ENCODE measurements around the gene RNASEH1. TPM values are rescaled to one million over a fixed set of nuclear protein-coding genes. Genes with fewer than 3 reads are reported as not detected.

Gene RNASEH1
- total RNA-seq, 2 experiments from 2014 or later: 14.6 to 24.0 TPM

DNA sequence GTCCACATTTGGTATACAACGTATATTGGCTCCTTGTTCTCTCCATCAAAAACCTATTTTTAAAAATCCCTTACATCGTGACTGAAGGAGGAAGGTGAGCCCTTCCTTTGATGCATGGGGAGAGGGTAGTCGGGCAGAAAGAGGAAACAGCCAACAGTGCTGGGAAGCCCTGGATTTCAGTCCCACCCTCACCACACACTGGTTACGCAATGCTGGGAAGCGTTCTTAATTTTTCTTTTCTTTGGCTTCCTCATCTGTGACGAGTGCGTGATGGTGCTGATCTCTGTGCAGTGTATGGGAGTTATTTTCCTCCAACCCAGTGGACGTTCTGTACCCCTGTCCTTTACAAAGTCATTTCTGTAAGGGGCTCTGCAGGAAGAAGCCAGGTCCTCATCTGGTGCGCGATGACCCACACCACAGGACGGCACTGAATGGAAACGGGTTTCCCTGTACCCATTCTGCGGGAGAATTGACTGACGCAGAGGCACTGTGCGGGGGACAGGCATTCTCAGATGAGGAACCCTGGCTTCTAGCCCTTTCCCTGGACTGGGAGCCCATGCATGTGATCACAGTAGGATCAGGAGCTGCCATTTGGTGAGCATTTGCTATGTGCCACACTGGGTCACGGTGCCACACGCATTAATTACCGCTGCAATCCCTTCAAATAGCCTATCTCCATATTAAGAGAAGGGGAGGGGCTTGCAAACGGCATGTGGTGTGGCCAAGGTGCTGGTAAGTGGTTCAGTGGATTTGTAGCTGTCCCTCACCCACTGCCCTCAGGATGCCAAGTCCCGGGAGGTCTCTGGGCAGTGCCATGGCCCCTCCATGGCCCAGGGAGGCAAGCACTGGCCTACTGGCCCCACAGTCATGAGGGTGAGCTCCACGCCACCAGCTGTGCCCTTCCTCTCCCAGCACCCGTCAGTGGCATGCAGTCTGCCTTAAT, 41.0 kb upstream of the RNASEH1 start:
- Mint-ChIP-seq H3K4me1 (peaks cover 21% of the 10 kb centered on the region), H3K36me3 (ENCODE audit: low read depth) (no peaks in the 10 kb centered on the region), H3K27me3 (no peaks in the 10 kb centered on the region), H3K27ac (no peak overlapping the region), H3K4me3 (no peak overlapping the region), H3K9me3 (ENCODE audit: low read depth) (no peaks in the 10 kb centered on the region)
- DNase-seq (no peak), ATAC-seq (no peak)
- ChIA-PET CTCF (interaction anchor here (1.0 to 1.1 kb wide), 2 partner anchors 25 to 43 kb away, joined by 3 to 5 read pairs; no protein-coding TSS in a partner anchor), POLR2A (no interaction called here)
- intact Hi-C loops (cut with DNase I, micrococcal nuclease): no loop called here

DNA sequence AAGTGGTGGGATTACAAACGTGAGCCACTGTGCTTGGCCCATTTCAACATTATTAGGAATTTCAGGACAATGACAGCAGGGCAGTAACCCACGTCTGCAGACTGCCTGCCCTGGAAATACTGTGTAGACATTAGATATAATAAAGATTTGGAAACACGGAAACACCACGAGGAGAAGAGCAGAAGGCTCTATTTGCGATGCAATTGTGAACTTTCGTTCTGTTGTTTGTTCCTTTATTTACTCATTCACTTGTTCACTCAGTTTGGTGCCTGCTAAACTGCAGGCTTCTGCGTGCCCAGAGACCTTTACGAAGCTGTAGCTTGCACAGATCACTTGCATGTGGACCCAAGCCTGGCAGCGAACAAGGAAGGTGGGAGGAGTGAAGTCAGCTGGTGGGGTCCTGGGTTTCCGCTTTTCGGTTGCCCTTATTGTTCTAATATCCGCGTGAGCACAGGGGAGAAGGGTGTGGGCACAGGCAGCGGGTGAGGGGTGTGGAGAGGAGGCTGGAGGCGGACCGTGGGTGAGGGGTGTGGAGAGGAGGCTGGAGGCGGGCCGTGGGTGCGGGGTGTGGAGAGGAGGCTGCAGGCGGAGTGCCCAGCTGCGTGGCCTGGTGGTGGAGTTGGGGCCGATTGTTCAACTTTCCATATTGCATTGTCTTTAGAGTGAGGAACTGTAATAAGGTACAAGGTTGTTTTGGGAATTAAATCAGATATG, 40.2 kb upstream of the RNASEH1 start:
- H3K4me1 Mint-ChIP-seq: peaks cover 21% of the 10 kb centered on the region
- ATAC-seq: no peak
- POLR2A ChIA-PET: no interaction called here

GRCh38 chr2:3597567-3597966, 39.4 kb upstream of the RNASEH1 start:
- peaks cover 21% of the 10 kb centered on the region for H3K4me1 Mint-ChIP-seq
- peak overlapping the region; percentile 9 for H3K27ac Mint-ChIP-seq
- intact Hi-C loops (cut with DNase I, micrococcal nuclease): no loop called here
- H3K4me3 Mint-ChIP-seq: peak overlapping the region; percentile 1
- CTCF ChIA-PET: interaction anchor here (0.7 kb wide), 1 partner anchor 14 kb away, joined by 4 read pairs; no protein-coding TSS in a partner anchor
- H3K36me3 Mint-ChIP-seq (ENCODE audit: low read depth): peaks cover 6% of the 10 kb centered on the region
- H3K9me3 Mint-ChIP-seq (ENCODE audit: low read depth): no peaks in the 10 kb centered on the region
- H3K27me3 Mint-ChIP-seq: no peaks in the 10 kb centered on the region
- DNase-seq (peak; percentile 56), ATAC-seq (peak; percentile 68)
- POLR2A ChIA-PET: no interaction called here

More for the DNA sequence above, 40.2 kb upstream of the RNASEH1 start:
- Mint-ChIP-seq H3K4me3 (no peak overlapping the region), H3K36me3 (ENCODE audit: low read depth) (peaks cover 2% of the 10 kb centered on the region), H3K9me3 (ENCODE audit: low read depth) (no peaks in the 10 kb centered on the region), H3K27me3 (no peaks in the 10 kb centered on the region), H3K27ac (no peak overlapping the region)
- CTCF ChIA-PET: no interaction called here
- DNase-seq: no peak
- intact Hi-C loops (cut with DNase I, micrococcal nuclease): no loop called here

- peak overlapping the region; percentile 1 for H3K4me3 Mint-ChIP-seq
- CTCF ChIA-PET: interaction anchor here (0.7 kb wide), 1 partner anchor 13 kb away, joined by 4 read pairs; no protein-coding TSS in a partner anchor
- H3K9me3 Mint-ChIP-seq (ENCODE audit: low read depth): no peaks in the 10 kb centered on the region
- POLR2A ChIA-PET: no interaction called here
- no peak for ATAC-seq
- peaks cover 7% of the 10 kb centered on the region for H3K36me3 Mint-ChIP-seq (ENCODE audit: low read depth)
- H3K27me3 Mint-ChIP-seq: no peaks in the 10 kb centered on the region
- peak overlapping the region; percentile 19 for H3K27ac Mint-ChIP-seq
- DNase-seq: no peak
- intact Hi-C loops (cut with DNase I, micrococcal nuclease): no loop called here
- H3K4me1 Mint-ChIP-seq: peaks cover 21% of the 10 kb centered on the region
Measured at GRCh38 chr2:3596901-3597417, 38.8 kb upstream of the RNASEH1 start.

DNA sequence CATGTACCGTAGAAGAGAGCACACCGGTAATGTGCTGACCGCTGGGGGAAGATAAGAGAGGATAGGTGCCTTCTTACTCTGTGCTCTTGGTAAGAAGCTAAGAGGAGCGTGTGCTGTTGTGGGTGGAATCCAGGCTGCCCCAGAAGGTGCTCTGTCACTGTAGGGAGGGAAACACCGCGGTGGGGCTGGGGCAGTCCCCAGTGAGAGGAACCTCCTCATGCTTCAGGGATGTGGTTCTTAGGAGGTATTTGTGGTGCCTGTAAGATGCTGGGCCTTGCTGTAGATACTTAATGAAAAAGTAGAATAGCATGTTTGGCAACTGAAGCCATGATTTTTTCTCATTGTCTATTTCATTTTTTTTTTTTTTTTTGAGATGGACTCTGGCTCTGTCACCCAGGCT, 37.9 kb upstream of the RNASEH1 start:
- Mint-ChIP-seq H3K36me3 (ENCODE audit: low read depth) (peaks cover 7% of the 10 kb centered on the region), H3K9me3 (ENCODE audit: low read depth) (no peaks in the 10 kb centered on the region), H3K27me3 (no peaks in the 10 kb centered on the region), H3K27ac (no peak overlapping the region), H3K4me1 (peaks cover 21% of the 10 kb centered on the region), H3K4me3 (no peak overlapping the region)
- intact Hi-C loops (cut with DNase I, micrococcal nuclease): no loop called here
- POLR2A ChIA-PET: no interaction called here
- ATAC-seq (peak; percentile 97), DNase-seq (peak; percentile 82)
- CTCF ChIA-PET: no interaction called here

- intact Hi-C loops (cut with DNase I, micrococcal nuclease): no loop called here
- Mint-ChIP-seq H3K9me3 (ENCODE audit: low read depth) (no peaks in the 10 kb centered on the region), H3K4me1 (peaks cover 21% of the 10 kb centered on the region), H3K36me3 (ENCODE audit: low read depth) (peaks cover 7% of the 10 kb centered on the region), H3K27ac (no peak overlapping the region), H3K27me3 (no peaks in the 10 kb centered on the region), H3K4me3 (no peak overlapping the region)
- CTCF ChIA-PET: no interaction called here
- POLR2A ChIA-PET: no interaction called here
- ATAC-seq (no peak), DNase-seq (no peak)
Measured at GRCh38 chr2:3595404-3595803, 37.3 kb upstream of the RNASEH1 start.

- H3K4me1 Mint-ChIP-seq: peaks cover 21% of the 10 kb centered on the region
- CTCF ChIA-PET: interaction anchor here (0.8 to 1.6 kb wide), 2 partner anchors 11 to 16 kb away, joined by 3 to 5 read pairs; no protein-coding TSS in a partner anchor
- no peak within 1 kb of the TSS for H3K4me3 Mint-ChIP-seq
- peaks cover 9% of the 10 kb centered on the region for H3K36me3 Mint-ChIP-seq (ENCODE audit: low read depth)
- POLR2A ChIA-PET: no interaction called here
- H3K27ac Mint-ChIP-seq: no peak within 1 kb of the TSS
- ATAC-seq (no peak), DNase-seq (no peak)
- intact Hi-C loops (cut with DNase I, micrococcal nuclease): no loop called here
- H3K27me3 Mint-ChIP-seq: no peaks in the 10 kb centered on the region
- no peaks in the 10 kb centered on the region for H3K9me3 Mint-ChIP-seq (ENCODE audit: low read depth)
Measured at GRCh38 chr2:3594493-3595281, 36.6 kb upstream of the RNASEH1 start, which contains the start of gene COLEC11. TSS of gene COLEC11 (plus strand) at chr2:3595112. CDS start at chr2:3604341, 9,229 bp downstream.

GRCh38 chr2:3589086-3589485, 31.0 kb upstream of the RNASEH1 start:
- no peak for ATAC-seq
- H3K4me1 Mint-ChIP-seq: no peaks in the 10 kb centered on the region
- no peak overlapping the region for H3K27ac Mint-ChIP-seq
- intact Hi-C loops (cut with DNase I, micrococcal nuclease): no loop called here
- POLR2A ChIA-PET: interaction anchor here (0.7 kb wide), 1 partner anchor 10 kb away, joined by 3 read pairs; no protein-coding TSS in a partner anchor
- no peak overlapping the region for H3K4me3 Mint-ChIP-seq
- DNase-seq: no peak
- H3K9me3 Mint-ChIP-seq (ENCODE audit: low read depth): no peaks in the 10 kb centered on the region
- peaks cover 21% of the 10 kb centered on the region for H3K36me3 Mint-ChIP-seq (ENCODE audit: low read depth)
- H3K27me3 Mint-ChIP-seq: no peaks in the 10 kb centered on the region
- CTCF ChIA-PET: no interaction called here

DNA sequence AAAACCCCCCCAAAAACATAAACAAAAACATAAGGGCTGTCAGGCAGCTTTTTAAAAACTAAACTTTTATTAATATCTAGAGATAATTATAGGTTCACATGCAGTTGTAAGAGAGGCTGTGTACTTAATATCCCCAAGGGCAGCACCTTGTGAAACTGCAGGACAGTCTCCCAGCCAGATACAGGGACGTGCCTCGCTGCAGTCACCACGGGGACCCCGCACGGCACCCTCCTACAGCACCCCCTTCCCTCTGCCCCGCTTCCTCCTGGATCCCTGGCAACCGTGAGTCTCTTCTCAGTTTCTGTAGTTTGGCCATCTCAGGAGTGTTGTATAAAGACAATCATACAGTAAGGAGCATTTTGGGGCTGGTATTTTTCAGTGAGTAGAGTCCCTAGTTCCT, 30.0 kb upstream of the RNASEH1 start:
- no peak overlapping the region for H3K4me3 Mint-ChIP-seq
- POLR2A ChIA-PET: interaction anchor here (1.4 kb wide), 1 partner anchor 9 kb away, joined by 3 read pairs; no protein-coding TSS in a partner anchor
- no peaks in the 10 kb centered on the region for H3K27me3 Mint-ChIP-seq
- H3K9me3 Mint-ChIP-seq (ENCODE audit: low read depth): no peaks in the 10 kb centered on the region
- CTCF ChIA-PET: interaction anchor here (0.6 kb wide), 1 partner anchor 141 kb away, joined by 4 read pairs; no protein-coding TSS in a partner anchor
- no peaks in the 10 kb centered on the region for H3K4me1 Mint-ChIP-seq
- DNase-seq (no peak), ATAC-seq (no peak)
- intact Hi-C loops (cut with DNase I, micrococcal nuclease): no loop called here
- peaks cover 22% of the 10 kb centered on the region for H3K36me3 Mint-ChIP-seq (ENCODE audit: low read depth)
- no peak overlapping the region for H3K27ac Mint-ChIP-seq

- Mint-ChIP-seq H3K4me1 (no peaks in the 10 kb centered on the region), H3K27me3 (no peaks in the 10 kb centered on the region), H3K4me3 (no peak overlapping the region), H3K36me3 (ENCODE audit: low read depth) (peaks cover 21% of the 10 kb centered on the region), H3K9me3 (ENCODE audit: low read depth) (no peaks in the 10 kb centered on the region), H3K27ac (no peak overlapping the region)
- intact Hi-C loops (cut with DNase I, micrococcal nuclease): no loop called here
- ChIA-PET POLR2A (interaction anchor here (1.4 kb wide), 1 partner anchor 9 kb away, joined by 3 read pairs; no protein-coding TSS in a partner anchor), CTCF (interaction anchor here (0.8 kb wide), 1 partner anchor 64 kb away, joined by 4 read pairs; no protein-coding TSS in a partner anchor)
- ATAC-seq: no peak
- DNase-seq: no peak
Measured at GRCh38 chr2:3587432-3587831, 29.3 kb upstream of the RNASEH1 start.
